ENCODE results near the gene MRPL19. TPM values are rescaled to one million over a fixed set of nuclear protein-coding genes. Genes with fewer than 3 reads are reported as not detected.

The MRPL19 gene
- total RNA-seq, 1 experiment from 2014 or later = 73.0 TPM

GRCh38 chr2:75596784-75597183 is 49.8 kb upstream of the MRPL19 start:
- Histone ChIP-seq H3K79me2 (ENCODE audit: insufficient read depth, low read length) (no peaks in the 10 kb centered on the region), H2AFZ (ENCODE audit: low read length) (no peak overlapping the region), H2BK120ac (ENCODE audit: low read depth, low read length, poor library complexity, severe bottlenecking) (no peak overlapping the region), H3T11ph (ENCODE audit: low read length) (no peak overlapping the region), H3K4me1 (ENCODE audit: insufficient read depth, low read length) (no peaks in the 10 kb centered on the region), H2BK5ac (ENCODE audit: insufficient read length, low read length) (no peak overlapping the region), H3K14ac (ENCODE audit: insufficient read depth, low read length) (no peak overlapping the region), H3K9me3 (ENCODE audit: control insufficient read depth, low read depth, low read length) (no peaks in the 10 kb centered on the region), H3K27me3 (ENCODE audit: insufficient read depth, low read length) (no peaks in the 10 kb centered on the region), H3K56ac (ENCODE audit: insufficient read length, low read depth, low read length) (no peak overlapping the region), H3K79me1 (ENCODE audit: insufficient read depth, low read depth, low read length, poor library complexity, severe bottlenecking) (no peaks in the 10 kb centered on the region), H4K20me1 (ENCODE audit: control insufficient read depth, insufficient read depth, insufficient read length) (no peaks in the 10 kb centered on the region), H3K23me2 (ENCODE audit: insufficient read length, low read depth, low read length, poor library complexity, severe bottlenecking) (peaks cover 3% of the 10 kb centered on the region), H4K5ac (ENCODE audit: insufficient read length, low read depth, low read length) (no peak overlapping the region), H2BK15ac (ENCODE audit: low read depth, low read length) (no peak overlapping the region), H3K27ac (ENCODE audit: insufficient read length, low read depth, low read length) (no peak overlapping the region), H3K23ac (ENCODE audit: insufficient read length, low read depth, low read length) (no peak overlapping the region), H3K9ac (ENCODE audit: extremely low read depth, insufficient read length, low read length) (no peak overlapping the region), H2AK5ac (ENCODE audit: insufficient read length, low read length) (no peak overlapping the region), H2BK12ac (ENCODE audit: insufficient read length, low read depth, low read length) (no peak overlapping the region), H2BK20ac (ENCODE audit: low read depth, low read length, poor library complexity, severe bottlenecking) (no peak overlapping the region), H4K8ac (replicated peaks; ENCODE audit: insufficient read length, low read depth, low read length) (no peak overlapping the region), H3K4ac (ENCODE audit: low read depth, low read length) (no peak overlapping the region), H4K91ac (ENCODE audit: insufficient read length, low read depth, low read length) (no peak overlapping the region), H3K4me2 (ENCODE audit: insufficient read depth, insufficient read length, low read length) (no peak overlapping the region), H3K18ac (ENCODE audit: insufficient read length, low read depth, low read length) (no peak overlapping the region)
- no peak overlapping the region for H3K4me3 Mint-ChIP-seq
- H3K27ac Mint-ChIP-seq = no peak overlapping the region
- no peaks in the 10 kb centered on the region for H3K9me3 Mint-ChIP-seq
- no peaks in the 10 kb centered on the region for H3K27me3 Mint-ChIP-seq (ENCODE audit: low read depth)
- no peak for TF ChIP-seq CTCF (conservative IDR thresholded peaks at IDR 0.05)
- DNase-seq = no peak
- no peaks in the 10 kb centered on the region; a peak in 2 of 7 replicates for H3K36me3 Mint-ChIP-seq (ENCODE audit: insufficient read depth in 1 of 3, low read depth in 3 of 3)
- H3K4me1 Mint-ChIP-seq = peaks cover 0 to 2% of the 10 kb centered on the region in 2 experiments; a peak in 1 of 4 replicates
- no CpG with 5 or more reads among the region's 4 CpGs for WGBS (ENCODE audit: extremely low coverage, insufficient read length, low lambda C conversion rate)
